ENCODE measurements around the gene SIK3.
"Not testable (repeated sequence)": the region's sequence is repeated elsewhere in the genome, so short reads cannot be mapped to it uniquely, and the experiment has no call there.

The SIK3 gene

DNA sequence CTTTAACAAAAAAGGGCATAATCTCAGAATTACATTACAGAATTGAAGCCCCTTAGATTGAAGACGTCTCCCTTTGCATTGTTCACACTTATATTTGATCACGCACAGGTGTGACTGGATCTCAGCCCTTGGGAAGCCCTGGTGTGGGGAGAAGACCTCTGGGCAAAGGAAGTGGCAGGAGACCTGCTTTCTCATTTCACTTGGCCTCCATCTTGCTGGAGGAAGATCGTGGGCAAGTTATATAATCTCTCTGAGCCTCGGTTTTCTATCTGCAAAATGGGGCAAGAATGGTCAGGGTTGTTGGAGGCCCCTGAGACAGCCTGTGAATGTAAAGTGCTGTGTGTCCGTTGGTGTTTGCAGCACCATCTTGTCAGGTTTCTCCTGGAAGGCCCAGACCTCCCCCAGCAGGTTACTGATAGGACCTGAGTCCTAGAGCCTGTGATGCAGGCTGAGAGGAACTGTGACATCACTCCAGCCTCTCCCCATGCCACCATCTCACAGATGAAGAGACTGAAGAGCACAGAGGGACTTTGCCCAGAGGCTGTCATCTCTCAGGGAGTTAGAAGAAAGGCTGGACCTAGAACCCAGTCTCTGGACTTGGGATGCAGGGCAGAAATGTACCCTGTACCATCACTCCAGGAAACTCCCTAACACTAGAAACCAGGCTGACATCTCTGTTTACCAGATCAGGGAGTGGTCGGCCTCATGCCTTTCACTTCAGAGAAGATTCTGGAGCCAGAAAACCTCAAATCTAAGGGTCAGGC is 259.7 kb downstream of the SIK3 start:
- ATAC-seq (no peak), DNase-seq (no peak)

DNA sequence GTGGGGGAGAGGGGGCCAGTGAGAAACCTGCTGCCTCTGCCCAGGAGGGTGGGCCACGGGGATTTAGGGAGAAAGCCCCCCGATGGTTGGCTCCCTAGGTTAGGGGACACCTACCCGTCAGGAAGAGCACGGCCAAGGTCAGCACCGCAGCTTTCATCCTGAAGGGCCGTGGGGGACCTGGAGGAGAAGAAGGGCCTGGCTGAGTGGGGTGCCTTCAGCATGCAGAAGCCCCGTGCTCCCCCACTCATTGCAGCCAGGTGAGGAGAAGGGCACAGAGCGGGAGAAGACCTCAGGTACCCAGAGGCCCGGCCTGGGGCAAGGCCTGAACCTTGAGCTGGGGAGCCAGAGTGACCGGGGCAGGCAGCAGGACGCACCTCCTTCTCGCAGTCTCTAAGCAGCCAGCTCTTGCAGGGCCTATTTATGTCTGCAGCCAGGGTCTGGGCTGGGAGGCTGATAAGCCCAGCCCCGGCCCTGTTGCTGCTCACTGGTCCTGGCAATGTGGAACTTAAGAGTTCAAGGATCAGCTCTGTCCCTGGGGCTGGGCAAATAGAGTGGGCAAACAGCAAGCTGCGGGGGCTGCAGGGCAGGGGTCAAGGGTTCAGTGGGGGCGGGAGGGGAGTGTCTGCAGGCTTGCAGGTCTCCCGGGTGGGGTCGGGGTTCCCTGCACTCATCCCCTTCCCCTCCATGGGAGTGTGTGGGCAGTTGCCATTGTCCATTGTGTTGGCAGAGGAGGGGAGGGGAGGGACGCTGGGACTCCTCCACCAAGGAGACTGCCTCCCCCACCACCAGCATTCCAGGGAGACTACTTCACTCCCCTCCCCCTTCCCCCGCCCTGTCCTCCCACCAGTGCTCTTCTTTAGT is 260.8 kb downstream of the SIK3 start, which contains the start of gene APOA1:
TSS of gene APOA1 (minus strand) at position 392 of the 861 bp plus-strand sequence. CDS start at position 157, 235 bp downstream.
- DNase-seq (no peak), ATAC-seq (no peak)

DNA sequence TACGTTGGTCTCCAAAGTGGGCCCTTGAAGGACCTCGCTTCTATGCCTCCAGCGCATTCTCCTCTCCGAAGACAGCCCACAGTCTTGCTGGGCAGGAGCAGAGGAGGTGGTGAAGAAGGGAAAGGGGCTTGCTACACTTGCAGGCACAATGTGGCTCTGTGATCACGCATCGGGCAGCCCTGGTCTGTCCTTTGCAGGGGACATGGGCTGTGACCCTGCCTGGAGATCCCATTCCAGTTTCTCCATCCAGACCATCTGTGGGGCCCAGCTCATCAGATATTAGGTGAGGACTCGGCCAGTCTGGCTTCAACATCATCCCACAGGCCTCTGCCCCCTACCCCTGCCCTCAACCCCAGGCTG is 261.6 kb downstream of the SIK3 start:
- no peak for ATAC-seq
- no peak for DNase-seq

DNA sequence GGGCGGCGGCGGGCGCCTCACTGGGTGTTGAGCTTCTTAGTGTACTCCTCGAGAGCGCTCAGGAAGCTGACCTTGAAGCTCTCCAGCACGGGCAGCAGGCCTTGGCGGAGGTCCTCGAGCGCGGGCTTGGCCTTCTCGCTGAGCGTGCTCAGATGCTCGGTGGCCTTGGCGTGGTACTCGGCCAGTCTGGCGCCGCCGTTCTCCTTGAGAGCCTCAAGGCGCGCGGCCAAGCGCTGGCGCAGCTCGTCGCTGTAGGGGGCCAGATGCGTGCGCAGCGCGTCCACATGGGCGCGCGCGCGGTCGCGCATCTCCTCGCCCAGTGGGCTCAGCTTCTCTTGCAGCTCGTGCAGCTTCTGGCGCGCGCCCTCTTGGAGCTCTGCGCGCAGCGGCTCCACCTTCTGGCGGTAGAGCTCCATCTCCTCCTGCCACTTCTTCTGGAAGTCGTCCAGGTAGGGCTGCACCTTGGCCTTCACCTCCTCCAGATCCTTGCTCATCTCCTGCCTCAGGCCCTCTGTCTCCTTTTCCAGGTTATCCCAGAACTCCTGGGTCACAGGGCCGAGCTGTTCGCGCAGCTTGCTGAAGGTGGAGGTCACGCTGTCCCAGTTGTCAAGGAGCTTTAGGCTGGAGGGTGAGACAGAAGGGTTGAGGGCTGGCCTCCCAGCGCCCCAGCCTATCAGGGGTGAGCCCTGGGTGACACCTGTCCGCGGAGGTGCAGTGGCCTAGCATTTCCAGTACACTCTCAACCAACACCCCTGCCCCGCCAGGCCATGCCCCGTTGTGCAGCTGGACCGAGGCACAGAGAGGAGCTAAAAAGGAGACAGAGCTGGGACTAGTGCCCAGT is 262.2 kb downstream of the SIK3 start:
- ATAC-seq (peak; percentile 90), DNase-seq (peak; percentile 83)

- ATAC-seq (no peak), DNase-seq (no peak)
These were observed 263.0 kb downstream of the SIK3 start for GRCh38 chr11:116835042-116835772.

- ATAC-seq, DNase-seq: not testable (repeated sequence)
These were observed 263.6 kb downstream of the SIK3 start for GRCh38 chr11:116834535-116835041.

GRCh38 chr11:116833816-116834534 is 264.3 kb downstream of the SIK3 start:
- DNase-seq, result no peak
- no peak for ATAC-seq

GRCh38 chr11:116833491-116833815 is 264.8 kb downstream of the SIK3 start:
- ATAC-seq, result no peak
- DNase-seq, result no peak

DNA sequence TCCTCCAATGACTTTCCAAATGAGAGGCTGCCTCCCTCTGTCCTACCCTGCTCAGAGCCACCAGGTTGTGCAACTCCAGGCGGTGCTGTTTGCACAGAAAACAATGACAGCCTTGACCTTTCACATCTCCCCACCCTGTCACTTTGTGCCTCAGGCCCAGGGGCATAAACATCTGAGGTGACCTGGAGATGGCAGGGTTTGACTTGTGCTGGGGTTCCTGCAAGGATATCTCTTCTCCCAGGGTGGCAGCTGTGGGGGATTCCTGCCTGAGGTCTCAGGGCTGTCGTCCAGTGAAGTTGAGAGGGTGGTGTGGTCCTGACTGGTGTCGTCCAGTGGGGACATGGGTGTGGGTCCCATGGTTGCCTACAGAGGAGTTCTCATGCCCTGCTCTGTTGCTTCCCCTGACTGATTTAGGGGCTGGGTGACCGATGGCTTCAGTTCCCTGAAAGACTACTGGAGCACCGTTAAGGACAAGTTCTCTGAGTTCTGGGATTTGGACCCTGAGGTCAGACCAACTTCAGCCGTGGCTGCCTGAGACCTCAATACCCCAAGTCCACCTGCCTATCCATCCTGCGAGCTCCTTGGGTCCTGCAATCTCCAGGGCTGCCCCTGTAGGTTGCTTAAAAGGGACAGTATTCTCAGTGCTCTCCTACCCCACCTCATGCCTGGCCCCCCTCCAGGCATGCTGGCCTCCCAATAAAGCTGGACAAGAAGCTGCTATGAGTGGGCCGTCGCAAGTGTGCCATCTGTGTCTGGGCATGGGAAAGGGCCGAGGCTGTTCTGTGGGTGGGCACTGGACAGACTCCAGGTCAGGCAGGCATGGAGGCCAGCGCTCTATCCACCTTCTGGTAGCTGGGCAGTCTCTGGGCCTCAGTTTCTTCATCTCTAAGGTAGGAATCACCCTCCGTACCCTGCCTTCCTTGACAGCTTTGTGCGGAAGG is 265.6 kb downstream of the SIK3 start:
- no peak for ATAC-seq
- DNase-seq, result no peak

DNA sequence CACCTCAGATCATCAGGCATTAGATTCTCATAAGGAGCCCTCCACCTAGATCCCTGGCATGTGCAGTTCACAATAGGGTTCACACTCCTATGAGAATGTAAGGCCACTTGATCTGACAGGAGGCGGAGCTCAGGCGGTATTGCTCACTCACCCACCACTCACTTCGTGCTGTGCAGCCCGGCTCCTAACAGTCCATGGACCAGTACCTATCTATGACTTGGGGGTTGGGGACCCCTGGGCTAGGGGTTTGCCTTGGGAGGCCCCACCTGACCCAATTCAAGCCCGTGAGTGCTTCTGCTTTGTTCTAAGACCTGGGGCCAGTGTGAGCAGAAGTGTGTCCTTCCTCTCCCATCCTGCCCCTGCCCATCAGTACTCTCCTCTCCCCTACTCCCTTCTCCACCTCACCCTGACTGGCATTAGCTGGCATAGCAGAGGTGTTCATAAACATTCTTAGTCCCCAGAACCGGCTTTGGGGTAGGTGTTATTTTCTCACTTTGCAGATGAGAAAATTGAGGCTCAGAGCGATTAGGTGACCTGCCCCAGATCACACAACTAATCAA is 266.4 kb downstream of the SIK3 start:
- no peak for ATAC-seq
- no peak for DNase-seq

DNA sequence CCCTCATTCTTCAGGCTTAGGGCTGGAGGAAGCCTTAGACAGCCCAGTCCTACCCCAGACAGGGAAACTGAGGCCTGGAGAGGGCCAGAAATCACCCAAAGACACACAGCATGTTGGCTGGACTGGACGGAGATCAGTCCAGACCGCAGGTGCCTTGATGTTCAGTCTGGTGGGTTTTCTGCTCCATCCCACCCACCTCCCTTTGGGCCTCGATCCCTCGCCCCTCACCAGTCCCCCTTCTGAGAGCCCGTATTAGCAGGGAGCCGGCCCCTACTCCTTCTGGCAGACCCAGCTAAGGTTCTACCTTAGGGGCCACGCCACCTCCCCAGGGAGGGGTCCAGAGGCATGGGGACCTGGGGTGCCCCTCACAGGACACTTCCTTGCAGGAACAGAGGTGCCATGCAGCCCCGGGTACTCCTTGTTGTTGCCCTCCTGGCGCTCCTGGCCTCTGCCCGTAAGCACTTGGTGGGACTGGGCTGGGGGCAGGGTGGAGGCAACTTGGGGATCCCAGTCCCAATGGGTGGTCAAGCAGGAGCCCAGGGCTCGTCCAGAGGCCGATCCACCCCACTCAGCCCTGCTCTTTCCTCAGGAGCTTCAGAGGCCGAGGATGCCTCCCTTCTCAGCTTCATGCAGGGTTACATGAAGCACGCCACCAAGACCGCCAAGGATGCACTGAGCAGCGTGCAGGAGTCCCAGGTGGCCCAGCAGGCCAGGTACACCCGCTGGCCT is 267.9 kb downstream of the SIK3 start:
- ATAC-seq, result no peak

DNA sequence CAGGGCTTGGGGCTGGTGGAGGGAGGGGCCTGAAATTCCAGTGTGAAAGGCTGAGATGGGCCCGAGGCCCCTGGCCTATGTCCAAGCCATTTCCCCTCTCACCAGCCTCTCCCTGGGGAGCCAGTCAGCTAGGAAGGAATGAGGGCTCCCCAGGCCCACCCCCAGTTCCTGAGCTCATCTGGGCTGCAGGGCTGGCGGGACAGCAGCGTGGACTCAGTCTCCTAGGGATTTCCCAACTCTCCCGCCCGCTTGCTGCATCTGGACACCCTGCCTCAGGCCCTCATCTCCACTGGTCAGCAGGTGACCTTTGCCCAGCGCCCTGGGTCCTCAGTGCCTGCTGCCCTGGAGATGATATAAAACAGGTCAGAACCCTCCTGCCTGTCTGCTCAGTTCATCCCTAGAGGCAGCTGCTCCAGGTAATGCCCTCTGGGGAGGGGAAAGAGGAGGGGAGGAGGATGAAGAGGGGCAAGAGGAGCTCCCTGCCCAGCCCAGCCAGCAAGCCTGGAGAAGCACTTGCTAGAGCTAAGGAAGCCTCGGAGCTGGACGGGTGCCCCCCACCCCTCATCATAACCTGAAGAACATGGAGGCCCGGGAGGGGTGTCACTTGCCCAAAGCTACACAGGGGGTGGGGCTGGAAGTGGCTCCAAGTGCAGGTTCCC is 268.6 kb downstream of the SIK3 start, which contains the start of gene APOC3:
TSS of gene APOC3 (plus strand) at position 383 of the 659 bp plus-strand sequence. CDS start 676 bp downstream, outside the sequence.
- ATAC-seq (no peak), DNase-seq (no peak)

More for the DNA sequence above, 267.9 kb downstream of the SIK3 start:
- DNase-seq, result no peak

DNA sequence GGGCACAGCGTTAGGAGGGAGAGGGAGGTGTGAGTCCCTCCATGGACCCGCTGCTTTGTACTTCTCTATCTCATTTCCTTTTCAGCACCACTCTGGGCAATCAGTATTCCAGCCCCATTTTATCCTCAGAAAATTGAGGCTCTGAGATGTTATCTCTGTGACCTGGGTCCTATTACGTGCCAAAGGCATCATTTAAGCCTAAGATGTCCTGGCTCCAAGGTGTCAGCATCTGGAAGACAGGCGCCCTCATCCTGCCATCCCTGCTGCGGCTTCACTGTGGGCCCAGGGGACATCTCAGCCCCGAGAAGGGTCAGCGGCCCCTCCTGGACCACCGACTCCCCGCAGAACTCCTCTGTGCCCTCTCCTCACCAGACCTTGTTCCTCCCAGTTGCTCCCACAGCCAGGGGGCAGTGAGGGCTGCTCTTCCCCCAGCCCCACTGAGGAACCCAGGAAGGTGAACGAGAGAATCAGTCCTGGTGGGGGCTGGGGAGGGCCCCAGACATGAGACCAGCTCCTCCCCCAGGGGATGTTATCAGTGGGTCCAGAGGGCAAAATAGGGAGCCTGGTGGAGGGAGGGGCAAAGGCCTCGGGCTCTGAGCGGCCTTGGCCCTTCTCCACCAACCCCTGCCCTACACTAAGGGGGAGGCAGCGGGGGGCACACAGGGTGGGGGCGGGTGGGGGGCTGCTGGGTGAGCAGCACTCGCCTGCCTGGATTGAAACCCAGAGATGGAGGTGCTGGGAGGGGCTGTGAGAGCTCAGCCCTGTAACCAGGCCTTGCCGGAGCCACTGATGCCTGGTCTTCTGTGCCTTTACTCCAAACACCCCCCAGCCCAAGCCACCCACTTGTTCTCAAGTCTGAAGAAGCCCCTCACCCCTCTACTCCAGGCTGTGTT is 269.4 kb downstream of the SIK3 start:
- ATAC-seq (no peak), DNase-seq (no peak)

DNA sequence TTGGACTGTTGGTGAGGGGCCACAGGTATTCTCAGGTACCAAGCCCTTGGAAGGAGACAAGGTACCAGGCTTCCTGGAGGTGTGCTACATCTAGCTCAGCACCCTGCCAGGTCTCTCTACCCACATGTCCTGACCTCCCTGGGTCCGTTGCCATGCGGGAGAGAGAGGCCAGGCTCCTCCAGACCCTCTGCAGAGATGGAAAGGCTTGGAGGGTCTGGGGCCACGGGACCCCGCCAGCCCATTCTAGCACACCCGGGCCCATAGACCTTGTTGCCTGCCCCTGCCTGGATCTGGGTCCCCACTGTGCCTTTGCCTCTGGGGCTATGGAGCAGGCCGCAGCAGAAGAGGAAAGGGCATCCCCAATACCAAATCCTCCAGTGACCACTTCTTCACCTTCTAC is 270.8 kb downstream of the SIK3 start:
- DNase-seq (no peak), ATAC-seq (no peak)

DNA sequence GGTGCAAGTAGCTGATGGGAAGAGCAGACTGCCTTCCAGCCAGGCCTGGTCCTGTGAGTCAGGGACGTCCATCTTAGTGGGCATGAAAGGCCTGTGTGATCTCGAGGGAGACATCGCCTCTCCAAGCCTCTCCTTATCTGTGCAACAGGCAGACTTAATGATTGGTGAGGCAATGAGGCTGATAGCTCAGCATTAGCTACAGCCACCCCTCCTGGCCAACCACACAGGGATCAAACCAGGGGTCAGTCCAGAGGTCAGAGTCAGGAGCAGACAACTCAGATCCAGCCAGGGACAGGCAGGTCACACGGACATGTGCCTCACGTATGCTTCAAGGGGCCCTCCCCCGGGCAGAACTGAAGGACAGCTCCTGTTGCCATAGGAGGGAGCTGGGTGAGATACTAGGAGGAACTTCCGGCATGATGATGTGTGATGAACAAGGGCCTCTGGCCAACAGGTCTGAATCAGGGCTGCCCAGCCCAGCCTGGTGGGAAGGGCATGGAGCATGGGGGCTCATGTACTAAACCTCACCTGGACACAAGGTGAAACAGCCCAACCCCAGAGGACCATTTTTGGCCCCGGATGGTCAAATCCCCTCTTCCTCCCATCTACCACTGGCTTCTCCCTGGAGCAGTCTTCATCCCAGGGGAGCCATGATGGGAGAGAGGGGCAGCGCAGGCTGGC is 271.3 kb downstream of the SIK3 start:
- DNase-seq (no peak), ATAC-seq (no peak)

All from stimulated activated naive CD8-positive, alpha-beta T cell treated with anti-CD3 and anti-CD28 coated beads, Interleukin-15, Interleukin-2, amounts not matched to agents 100 U/mL and 50 U/mL, for 24 hours (primary cell).